22Rv1 (cell line): ENCODE measurements around the gene KRTAP12-2.

ENCODE experiments used
- CTCF ChIP-seq: fragments of 450-650 bp; IDR thresholded peaks from 2 replicates; pipeline ENCODE4 v1.5.1; 2017; ENCODE audit warnings: mild to moderate bottlenecking
- ZFX ChIP-seq: fragments of 450-650 bp; IDR thresholded peaks from 2 replicates; pipeline ENCODE4 v1.6.1; 2017; ENCODE audit warnings: antibody characterized with exemption, borderline replicate concordance

GRCh38 chr21:44711327-44712202 lies 44.8 kb upstream of the KRTAP12-2 start, which contains the start of gene TSPEAR:
- TF ChIP-seq CTCF (peak; percentile 23; the same call in 1 of the 2 replicates), ZFX (no peak)
